Thymus (tissue), 11 donors: ENCODE data around the gene BASP1. TPM values are rescaled to one million over a fixed set of nuclear protein-coding genes. Genes with fewer than 3 reads are reported as not detected.
"Not testable (repeated sequence)": the region's sequence is repeated elsewhere in the genome, so short reads cannot be mapped to it uniquely, and the experiment has no call there.

Experiments
- DNase-seq, 9 donors: peaks; one replicate each; pipeline ENCODE4 v3.0.0-alpha.2; 2013; ENCODE audit warnings: low spot score in 9 of 9, low read depth in 6 of 9, missing footprints in 1 of 9
- H3K27ac ChIP-seq, 2 donors: one replicate each; pipeline ENCODE4 v1.5.1; 2013; ENCODE audit warnings: control low read depth in 1 of 2, low read depth in 1 of 2, low read length in 1 of 2, mild to moderate bottlenecking in 1 of 2, moderate library complexity in 1 of 2
- H3K27me3 ChIP-seq, 2 donors: one replicate each; pipeline ENCODE4 v1.5.1; 2013; ENCODE audit warnings: low read length in 1 of 2; ENCODE audit not compliant: control insufficient read depth in 2 of 2, insufficient read depth in 1 of 2
- H3K36me3 ChIP-seq, 2 donors: one replicate each; pipeline ENCODE4 v1.5.1; 2013; ENCODE audit warnings: low read length in 1 of 2, mild to moderate bottlenecking in 1 of 2, moderate library complexity in 1 of 2; ENCODE audit not compliant: control insufficient read depth in 2 of 2, insufficient read depth in 2 of 2
- H3K4me1 ChIP-seq, 2 donors: one replicate each; pipeline ENCODE4 v1.5.1; 2013; ENCODE audit warnings: low read length in 2 of 2; ENCODE audit not compliant: control insufficient read depth in 2 of 2, insufficient read depth in 2 of 2
- H3K4me3 ChIP-seq, 2 donors: one replicate each; pipeline ENCODE4 v1.5.1; 2013; ENCODE audit warnings: low read length in 2 of 2, control low read depth in 1 of 2, mild to moderate bottlenecking in 1 of 2
- H3K9me3 ChIP-seq, 2 donors: one replicate each; pipeline ENCODE4 v1.5.1; 2013; ENCODE audit warnings: low read length in 1 of 2, mild to moderate bottlenecking in 1 of 2; ENCODE audit not compliant: control insufficient read depth in 2 of 2, insufficient read depth in 1 of 2
- WGBS: extraction: QIAGEN DNeasy Blood & Tissue Kit; methylation state at CpG from one replicate; pipeline ENCODE4 v1.1.7; 2013; 5-methylcytosine and 5-hydroxymethylcytosine counted together
- polyA plus RNA-seq: library from polyadenylated mRNA; stranded (reverse); fragments of 200-250 nt; gene quantifications from one replicate; pipeline ENCODE4 v1.2.3, GENCODE V29; 2013
- total RNA-seq: library from RNA; stranded (reverse); fragments of 120-200 nt; gene quantifications from one replicate; pipeline ENCODE4 v1.2.4, GENCODE V29; 2013
- donor health status: healthy.

The BASP1 gene
- total and polyA plus RNA-seq, 2 donors: 24.3 to 53.5 TPM

- Histone ChIP-seq H3K27me3 (no peaks in the 10 kb centered on the region), H3K36me3 (no peaks in the 10 kb centered on the region), H3K4me3 (no peak overlapping the region), H3K4me1 (no peaks in the 10 kb centered on the region), H3K27ac (no peak overlapping the region), H3K9me3 (no peaks in the 10 kb centered on the region)
- 96% methylated on average over 8 of the region's 8 CpGs for WGBS
- DNase-seq: no peak
These were observed 77.3 kb downstream of the BASP1 start for GRCh38 chr5:17294639-17295311.

- Histone ChIP-seq H3K9me3 (no peaks in the 10 kb centered on the region), H3K27ac (no peak overlapping the region), H3K27me3 (no peaks in the 10 kb centered on the region), H3K36me3 (no peaks in the 10 kb centered on the region), H3K4me1 (no peaks in the 10 kb centered on the region), H3K4me3 (no peak overlapping the region)
- no peak for DNase-seq
- WGBS: 97% methylated on average over 3 of the region's 3 CpGs
These were observed 78.2 kb downstream of the BASP1 start for GRCh38 chr5:17295671-17296070.

- H3K4me1 ChIP-seq: no peaks in the 10 kb centered on the region
- no peak for DNase-seq
- WGBS: 94% methylated on average over 3 of the region's 3 CpGs
- H3K27me3 ChIP-seq: no peaks in the 10 kb centered on the region
- no peak overlapping the region for H3K27ac ChIP-seq
- no peaks in the 10 kb centered on the region for H3K9me3 ChIP-seq
- no peak overlapping the region for H3K4me3 ChIP-seq
- no peaks in the 10 kb centered on the region for H3K36me3 ChIP-seq
These were observed 84.7 kb downstream of the BASP1 start for GRCh38 chr5:17302106-17302505.

- H3K4me3 ChIP-seq: no peak overlapping the region
- no peaks in the 10 kb centered on the region for H3K9me3 ChIP-seq
- WGBS: 93% methylated on average over 4 of the region's 4 CpGs
- no peak overlapping the region for H3K27ac ChIP-seq
- H3K36me3 ChIP-seq: no peaks in the 10 kb centered on the region
- no peaks in the 10 kb centered on the region for H3K27me3 ChIP-seq
- no peak for DNase-seq
- no peaks in the 10 kb centered on the region for H3K4me1 ChIP-seq
These were observed 85.2 kb downstream of the BASP1 start for GRCh38 chr5:17302604-17303003.

- no peak for DNase-seq
- Histone ChIP-seq H3K9me3 (no peaks in the 10 kb centered on the region), H3K27ac (no peak overlapping the region), H3K36me3 (no peaks in the 10 kb centered on the region), H3K4me1 (no peaks in the 10 kb centered on the region), H3K27me3 (no peaks in the 10 kb centered on the region), H3K4me3 (no peak overlapping the region)
- 86% methylated on average over 4 of the region's 4 CpGs for WGBS
These were observed 86.9 kb downstream of the BASP1 start for GRCh38 chr5:17304282-17304681.

GRCh38 chr5:17305017-17305416 lies 87.6 kb downstream of the BASP1 start:
- H3K36me3 ChIP-seq: no peaks in the 10 kb centered on the region
- 93% methylated on average over 5 of the region's 5 CpGs for WGBS
- no peaks in the 10 kb centered on the region for H3K9me3 ChIP-seq
- H3K4me3 ChIP-seq: no peak overlapping the region
- no peak overlapping the region for H3K27ac ChIP-seq
- H3K4me1 ChIP-seq: no peaks in the 10 kb centered on the region
- no peak for DNase-seq
- no peaks in the 10 kb centered on the region for H3K27me3 ChIP-seq

GRCh38 chr5:17305964-17306725 lies 88.7 kb downstream of the BASP1 start:
- Histone ChIP-seq H3K27me3 (no peaks in the 10 kb centered on the region), H3K4me3 (no peak overlapping the region), H3K36me3 (no peaks in the 10 kb centered on the region), H3K4me1 (no peaks in the 10 kb centered on the region), H3K9me3 (no peaks in the 10 kb centered on the region), H3K27ac (no peak overlapping the region)
- DNase-seq: no peak
- WGBS: 94% methylated on average over 14 of the region's 14 CpGs

- H3K27ac ChIP-seq: no peak overlapping the region
- WGBS: 95% methylated on average over 14 of the region's 14 CpGs
- DNase-seq: no peak
These were observed 89.3 kb downstream of the BASP1 start for GRCh38 chr5:17306726-17307091.

GRCh38 chr5:17307440-17307839 lies 90.0 kb downstream of the BASP1 start:
- not testable (repeated sequence) for H3K27me3 ChIP-seq, H3K9me3 ChIP-seq, DNase-seq, H3K4me3 ChIP-seq, H3K27ac ChIP-seq, H3K36me3 ChIP-seq, H3K4me1 ChIP-seq
- WGBS: 90% methylated on average over 4 of the region's 4 CpGs

More at GRCh38 chr5:17306726-17307091, 89.3 kb downstream of the BASP1 start:
- H3K4me3 ChIP-seq: no peak overlapping the region
- no peaks in the 10 kb centered on the region for H3K4me1 ChIP-seq
- no peaks in the 10 kb centered on the region for H3K27me3 ChIP-seq
- H3K36me3 ChIP-seq: no peaks in the 10 kb centered on the region
- H3K9me3 ChIP-seq: no peaks in the 10 kb centered on the region
